Glomerular endothelial cell (primary cell): Measurements from ENCODE around the gene RAP1GAP2. TPM values are rescaled to one million over a fixed set of nuclear protein-coding genes. Genes with fewer than 3 reads are reported as not detected.

ENCODE experiments used
- DNase-seq: peaks from one replicate; pipeline ENCODE4 v3.0.0-alpha.2; 2011; ENCODE audit warnings: low read depth, low spot score; ENCODE audit errors: extremely low read depth
- total RNA-seq: library from RNA; depleted of rRNA; stranded (reverse); fragments of >200 nt; gene quantifications from 2 replicates; pipeline ENCODE4 v1.2.3, GENCODE V29; 2015

The RAP1GAP2 gene
- total RNA-seq, 1 donor from 2014 or later, result 5.1 TPM

- DNase-seq, result no peak
Measured at GRCh38 chr17:2906901-2907300, 110.7 kb downstream of the RAP1GAP2 start.

- no peak for DNase-seq
Measured at GRCh38 chr17:2909175-2909845, 113.1 kb downstream of the RAP1GAP2 start.

- no peak for DNase-seq
Measured at GRCh38 chr17:2909846-2910234, 113.6 kb downstream of the RAP1GAP2 start.

GRCh38 chr17:2911035-2911754 lies 115.0 kb downstream of the RAP1GAP2 start:
- DNase-seq, result no peak

- no peak for DNase-seq
Measured at GRCh38 chr17:2911755-2912111, 115.5 kb downstream of the RAP1GAP2 start.

GRCh38 chr17:2912754-2913153 lies 116.5 kb downstream of the RAP1GAP2 start:
- DNase-seq, result no peak

- DNase-seq, result no peak
Measured at GRCh38 chr17:2916461-2916860, 120.2 kb downstream of the RAP1GAP2 start.

GRCh38 chr17:2921443-2921842 lies 125.2 kb downstream of the RAP1GAP2 start:
- no peak for DNase-seq

GRCh38 chr17:2924211-2924610 lies 128.0 kb downstream of the RAP1GAP2 start:
- DNase-seq, result no peak

- no peak for DNase-seq
Measured at GRCh38 chr17:2925011-2925410, 128.8 kb downstream of the RAP1GAP2 start.

GRCh38 chr17:2926019-2926650 lies 129.9 kb downstream of the RAP1GAP2 start:
- no peak for DNase-seq

- DNase-seq, result no peak
Measured at GRCh38 chr17:2928294-2928890, 132.2 kb downstream of the RAP1GAP2 start.

GRCh38 chr17:2929881-2930533 lies 133.8 kb downstream of the RAP1GAP2 start:
- DNase-seq, result no peak

- no peak for DNase-seq
Measured at GRCh38 chr17:2931876-2932275, 135.6 kb downstream of the RAP1GAP2 start.

- DNase-seq, result no peak
Measured at GRCh38 chr17:2932946-2933345, 136.7 kb downstream of the RAP1GAP2 start.

- DNase-seq, result no peak
Measured at GRCh38 chr17:2933606-2934005, 137.4 kb downstream of the RAP1GAP2 start.

GRCh38 chr17:2935632-2936031 lies 139.4 kb downstream of the RAP1GAP2 start:
- DNase-seq, result no peak

GRCh38 chr17:2936351-2936750 lies 140.1 kb downstream of the RAP1GAP2 start:
- no peak for DNase-seq

GRCh38 chr17:2936771-2937321 lies 140.6 kb downstream of the RAP1GAP2 start:
- no peak for DNase-seq

GRCh38 chr17:2937331-2938003 lies 141.2 kb downstream of the RAP1GAP2 start:
- DNase-seq, result no peak
